ENCODE results near the gene ITGAE.
"Not testable (repeated sequence)": the region's sequence is repeated elsewhere in the genome, so short reads cannot be mapped to it uniquely, and the experiment has no call there.

Gene ITGAE

DNA sequence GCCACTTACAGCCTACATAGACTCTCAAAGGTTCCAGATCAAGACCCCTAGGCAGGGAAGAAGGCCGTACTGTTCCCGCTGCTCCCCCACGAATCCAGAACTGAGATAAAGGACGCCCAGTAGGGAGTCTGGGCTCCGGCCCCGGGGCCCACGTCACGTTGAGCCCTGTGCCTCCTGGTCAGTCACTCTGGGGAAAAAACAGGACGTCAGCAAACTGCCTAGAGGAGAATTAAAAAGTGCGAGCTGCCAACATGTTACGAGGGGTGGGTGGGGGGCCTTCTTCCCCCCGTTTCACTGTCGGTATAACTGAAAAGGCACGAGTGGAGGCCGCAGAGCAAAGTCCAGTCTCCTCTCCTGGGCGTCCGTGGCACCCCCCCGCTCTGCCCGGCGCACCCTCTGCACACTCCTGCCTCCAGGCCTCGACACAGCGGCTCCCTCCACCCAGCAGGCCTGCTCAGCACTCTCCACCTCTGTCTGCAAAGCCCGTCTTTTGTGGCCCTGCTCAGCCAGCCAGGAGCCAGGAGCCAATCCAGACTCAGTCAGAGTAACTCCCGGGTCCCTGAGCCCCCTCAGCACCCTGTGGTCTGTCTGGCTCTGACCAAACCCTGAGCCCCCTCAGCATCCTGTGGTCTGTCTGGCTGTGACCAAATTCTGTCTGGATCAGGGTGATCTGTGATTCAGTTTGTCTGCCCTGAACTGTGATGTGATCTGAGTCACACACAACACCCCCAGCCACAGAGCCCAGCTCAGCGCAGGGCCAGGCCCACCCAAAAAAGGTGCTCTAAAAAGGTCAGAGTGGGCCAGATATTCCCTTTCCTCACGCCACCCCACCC is 6.2 kb downstream of the ITGAE start:
- FAIRE-seq: no peak

DNA sequence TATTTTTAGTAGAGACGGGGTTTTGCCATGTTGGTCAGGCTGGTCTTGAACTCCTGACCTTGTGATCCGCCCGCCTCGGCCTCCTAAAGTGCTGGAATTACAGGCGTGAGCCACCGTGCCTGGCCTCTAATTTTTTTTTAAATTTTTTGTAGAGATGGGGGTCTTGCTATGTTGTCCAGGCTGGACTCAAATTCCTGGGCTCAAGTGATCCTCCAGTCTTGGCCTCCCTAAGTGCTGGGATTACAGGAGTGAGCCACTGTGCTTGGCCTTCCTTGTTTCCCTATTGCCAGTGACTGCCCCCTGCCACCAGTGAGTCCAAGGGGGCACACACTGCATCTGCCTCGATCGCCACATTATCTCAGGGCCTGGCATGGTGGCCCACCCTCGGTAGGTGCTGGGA is 6.8 kb downstream of the ITGAE start:
- FAIRE-seq: not testable (repeated sequence)

DNA sequence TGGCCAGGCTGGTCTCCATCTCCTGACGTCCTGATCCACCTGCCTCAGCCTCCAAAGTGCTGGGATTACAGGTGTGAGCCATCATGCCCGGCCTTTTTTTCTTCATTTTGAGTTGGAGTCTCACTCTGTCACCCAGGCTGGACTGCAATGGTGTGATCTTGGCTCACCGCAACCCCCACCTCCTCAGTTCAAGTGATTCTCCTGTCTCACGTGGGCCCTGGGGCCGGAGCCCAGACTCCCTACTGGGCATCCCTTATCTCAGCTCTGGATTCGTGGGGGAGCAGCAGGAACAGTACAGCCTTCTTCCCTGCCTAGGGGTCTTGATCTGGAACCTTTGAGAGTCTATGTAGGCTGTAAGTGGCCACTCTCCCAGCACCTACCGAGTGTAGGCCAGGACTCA is 7.7 kb downstream of the ITGAE start:
- not testable (repeated sequence) for FAIRE-seq

DNA sequence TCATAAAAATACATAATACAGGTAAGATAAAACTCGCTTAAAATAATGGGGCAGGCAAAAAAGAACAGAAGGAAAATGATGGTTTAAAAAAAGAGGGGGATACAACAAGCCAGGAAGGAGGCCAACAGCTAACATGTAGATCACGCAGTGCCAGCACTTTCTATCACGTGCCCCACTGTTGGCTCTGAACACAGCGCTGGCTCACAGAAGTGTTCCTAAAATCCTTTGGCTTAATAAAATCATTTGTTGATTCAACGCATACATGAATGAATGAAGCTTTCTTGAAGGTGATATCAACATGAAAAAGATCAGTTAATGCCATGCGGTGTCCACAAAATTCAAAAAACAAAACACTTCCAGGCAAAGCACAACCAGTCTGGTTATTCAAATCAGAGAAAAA is 8.5 kb downstream of the ITGAE start:
- no peak for FAIRE-seq

DNA sequence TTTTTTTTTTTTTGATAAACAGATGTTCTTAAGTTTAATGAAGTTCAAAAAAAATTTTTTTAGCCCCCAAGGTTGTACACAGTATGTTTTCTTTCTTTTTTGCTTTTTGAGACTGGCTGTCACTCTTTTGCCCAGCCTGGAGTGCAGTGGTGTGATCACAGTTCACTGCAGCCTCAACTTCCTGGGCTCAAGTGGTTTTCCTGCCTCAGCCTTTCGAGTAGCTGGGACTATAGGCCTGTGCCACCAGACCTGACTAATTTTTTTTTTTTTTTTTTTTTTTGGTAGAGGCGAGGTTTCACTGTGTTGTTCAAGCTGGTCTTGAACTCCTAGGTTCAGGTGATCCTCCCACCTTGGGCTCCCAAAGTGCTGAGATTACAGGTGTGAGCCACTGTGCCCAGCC is 12.8 kb downstream of the ITGAE start:
- no peak for FAIRE-seq

DNA sequence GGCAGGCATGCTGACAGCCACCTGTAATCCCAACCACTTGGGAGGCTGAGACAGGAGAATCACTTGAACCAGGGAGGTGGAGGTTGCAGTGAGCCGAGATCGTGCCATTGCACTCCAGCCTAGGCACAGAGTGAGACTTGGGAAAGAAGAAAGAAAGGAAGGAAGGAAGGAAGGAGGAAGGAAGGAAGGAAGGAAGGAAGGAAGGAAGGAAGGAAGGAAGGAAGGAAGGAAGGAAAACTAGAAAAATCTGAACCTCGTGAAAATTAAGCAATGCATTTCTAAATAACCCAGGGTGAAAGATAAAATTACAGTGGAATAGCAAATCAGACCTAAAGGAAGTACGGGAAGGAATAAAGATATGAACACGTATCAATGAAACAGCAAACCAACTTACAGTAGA is 15.7 kb downstream of the ITGAE start:
- FAIRE-seq: not testable (repeated sequence)

DNA sequence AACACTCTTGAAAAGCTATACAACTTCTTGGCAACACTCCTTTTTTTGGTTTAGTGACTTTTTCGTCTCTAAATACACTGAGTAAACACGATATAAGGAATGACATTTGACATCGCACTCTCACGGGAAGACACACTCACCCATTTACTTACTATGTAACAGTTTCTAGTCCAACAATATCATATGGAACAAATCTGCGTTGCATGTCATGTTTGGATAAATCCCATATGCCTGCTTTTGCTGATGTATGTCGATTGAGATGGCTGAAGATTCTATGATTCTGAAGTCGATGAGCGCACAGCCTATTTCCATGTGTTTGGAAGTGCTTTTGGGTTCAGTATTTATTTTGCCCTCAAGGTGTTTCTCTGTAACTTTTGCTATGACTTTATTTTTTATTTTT is 18.2 kb downstream of the ITGAE start:
- FAIRE-seq: no peak

DNA sequence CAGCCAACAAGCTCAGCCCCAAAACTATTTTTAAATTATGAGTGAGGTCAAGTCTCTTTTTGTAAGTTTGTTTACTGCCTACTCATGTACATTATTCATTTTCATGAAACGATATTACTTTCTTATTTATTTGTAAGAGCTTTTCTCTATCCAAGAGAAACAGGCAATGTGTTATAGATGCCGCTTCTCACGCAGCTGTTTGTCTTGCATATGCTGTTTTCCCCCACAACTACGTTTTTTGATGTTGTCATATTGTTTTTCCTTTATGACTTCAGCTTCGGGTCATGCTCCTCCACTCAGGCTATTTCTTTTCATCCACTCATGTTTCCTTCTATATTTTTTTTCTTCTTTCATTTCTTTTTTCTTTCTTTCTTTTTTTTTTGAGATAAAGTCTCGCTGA is 20.0 kb downstream of the ITGAE start:
- FAIRE-seq: no peak

DNA sequence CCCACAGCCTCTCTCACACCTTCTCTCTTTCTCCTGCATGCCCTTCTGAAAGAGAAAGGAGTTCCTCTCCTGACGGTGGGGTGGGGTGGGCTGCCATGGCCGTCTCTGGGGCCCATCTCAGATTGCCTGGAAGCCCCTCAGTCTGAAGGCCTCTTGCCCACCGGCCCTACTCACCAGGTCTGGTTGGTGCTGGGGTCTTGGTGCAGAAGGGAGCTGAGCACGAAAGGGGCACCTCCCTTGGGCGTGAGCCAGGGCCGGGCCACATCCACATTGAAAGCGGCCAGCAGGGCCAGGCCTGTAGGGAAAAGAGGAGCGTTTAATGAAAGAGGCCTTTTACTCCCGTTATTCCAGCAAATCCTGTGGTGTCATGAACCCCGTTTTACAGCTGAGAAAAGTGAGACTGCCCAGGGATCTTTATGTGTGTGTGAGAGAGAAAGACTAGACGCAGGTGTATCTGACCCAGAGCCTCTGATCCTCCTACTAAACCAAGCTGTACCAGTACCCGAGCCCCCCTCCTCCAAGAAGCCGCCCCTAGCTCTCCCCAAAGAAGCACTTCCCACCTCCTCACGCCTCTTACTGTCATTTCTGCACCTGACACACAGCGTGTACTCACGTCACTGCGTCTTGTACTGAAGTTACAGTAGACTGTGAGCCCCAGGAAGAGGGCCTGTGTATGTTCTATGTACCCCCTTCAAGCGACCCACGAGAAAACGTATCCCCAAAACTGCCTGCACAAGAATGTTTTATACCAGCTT is 23.4 kb downstream of the ITGAE start:
- FAIRE-seq: no peak

DNA sequence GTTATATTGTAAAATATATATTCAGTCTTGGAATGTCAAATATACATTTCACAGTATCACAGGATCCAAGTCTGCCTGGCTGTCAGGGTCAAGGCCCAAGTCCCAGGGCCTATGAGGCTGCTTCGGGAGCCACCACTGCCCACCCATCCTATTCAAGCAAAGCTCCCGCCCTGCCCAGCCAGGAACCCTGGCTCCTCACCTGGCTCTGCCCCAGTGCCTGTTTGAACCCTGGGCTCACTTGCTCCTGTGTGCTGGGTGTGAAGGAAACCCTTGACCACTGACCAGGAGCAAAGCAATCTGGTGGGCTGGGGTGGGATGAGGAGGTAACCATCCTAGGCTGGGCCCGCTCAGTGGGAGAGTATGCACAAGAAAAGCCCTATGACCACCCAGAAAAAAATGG is 27.0 kb downstream of the ITGAE start:
- no peak for FAIRE-seq

DNA sequence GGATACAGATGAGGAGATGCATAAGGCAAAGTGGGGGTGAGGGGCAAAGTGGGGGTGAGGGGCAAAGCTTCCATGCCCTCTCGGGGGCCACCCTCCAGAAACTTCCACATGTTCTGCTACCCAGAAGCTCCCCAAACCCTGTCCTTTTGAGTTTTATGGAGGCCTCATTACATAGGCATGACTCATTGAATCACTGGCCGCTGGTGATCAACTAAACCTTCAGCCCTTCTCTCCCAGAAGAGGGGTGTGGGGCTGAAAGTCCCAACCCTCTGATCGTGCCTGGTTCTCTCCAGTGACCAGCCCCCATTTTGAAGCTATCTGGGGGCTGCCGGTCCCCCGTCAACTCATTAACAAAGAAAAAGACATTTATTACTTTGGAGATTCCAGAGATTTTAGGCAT is 27.5 kb downstream of the ITGAE start:
- no peak for FAIRE-seq

DNA sequence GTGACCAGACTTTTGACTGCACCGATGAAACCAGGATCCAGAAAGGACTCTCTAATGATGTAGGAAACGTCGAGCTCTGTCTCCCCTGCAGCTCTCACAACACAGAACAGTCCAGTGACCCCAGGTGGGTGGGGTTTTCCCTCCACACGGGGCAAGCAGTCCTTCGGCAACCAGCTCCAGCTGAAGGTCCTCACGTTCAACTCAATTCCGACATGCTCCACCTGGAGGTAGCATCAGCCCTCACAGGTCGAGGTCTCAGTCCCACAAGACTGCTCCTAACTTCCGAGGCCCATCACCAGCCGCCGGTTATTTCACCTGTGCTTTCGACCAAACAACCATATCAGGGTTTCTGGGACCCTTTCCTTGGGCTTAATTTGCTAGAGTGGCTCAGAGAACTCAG is 28.2 kb downstream of the ITGAE start:
- FAIRE-seq: no peak

DNA sequence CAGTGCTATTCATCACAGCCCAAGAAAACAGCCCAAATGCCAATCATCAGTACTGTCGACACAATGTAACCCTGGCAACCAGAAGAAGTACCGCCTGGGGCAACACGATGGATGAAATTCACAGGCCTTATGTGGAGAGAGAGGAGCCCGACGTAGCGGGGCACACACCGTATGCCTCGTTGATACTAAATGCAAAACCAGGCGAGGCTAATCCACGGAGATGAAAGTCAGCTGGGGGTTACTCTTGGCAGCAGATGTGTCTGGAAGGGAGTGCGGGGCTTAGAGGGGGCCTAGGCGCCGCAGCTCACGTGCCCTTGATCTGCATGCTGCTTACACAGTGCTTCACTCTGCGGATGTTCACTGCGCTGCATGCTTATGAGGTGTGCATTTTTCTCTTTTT is 29.8 kb downstream of the ITGAE start:
- FAIRE-seq: no peak

DNA sequence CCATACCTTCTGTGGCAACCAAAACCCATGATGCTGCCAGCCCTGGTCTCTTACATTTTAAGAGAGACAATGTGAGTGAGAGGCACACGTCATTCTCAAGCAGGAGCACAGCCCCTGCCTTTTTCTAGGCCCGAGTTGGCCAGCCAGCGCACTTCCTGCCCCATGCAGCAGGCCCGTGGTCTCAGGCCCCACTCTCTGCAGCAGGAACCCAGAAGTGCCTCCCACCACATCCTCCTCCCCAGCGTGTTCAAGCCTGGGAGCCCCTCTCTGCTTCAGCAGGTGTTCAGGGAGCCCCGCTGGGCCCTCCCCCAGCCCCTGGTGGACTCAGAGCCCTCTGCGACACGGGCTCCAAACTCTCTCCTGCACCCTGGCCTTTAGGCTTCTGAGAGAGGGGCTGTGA is 30.5 kb downstream of the ITGAE start:
- FAIRE-seq: no peak

DNA sequence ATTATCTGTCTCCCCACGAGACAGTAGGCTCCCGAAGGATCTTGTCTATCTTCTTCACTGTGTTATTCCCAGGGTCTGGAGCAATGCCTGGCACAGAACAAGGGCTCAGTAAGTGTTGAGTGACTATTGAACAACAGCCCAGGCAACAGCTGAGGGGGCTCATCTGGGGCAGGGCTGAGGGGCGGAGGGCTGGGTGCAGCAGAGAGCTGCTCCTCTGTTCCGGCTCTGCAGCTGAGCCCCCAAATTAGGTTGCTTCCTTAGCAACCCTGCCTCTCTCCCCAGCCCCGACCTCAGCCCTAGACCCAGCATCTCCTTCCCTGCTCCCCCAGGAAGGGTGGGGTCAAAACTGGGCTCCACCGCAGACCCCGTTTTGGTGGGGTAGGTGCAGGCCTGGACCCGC is 32.2 kb downstream of the ITGAE start:
- no peak for FAIRE-seq

DNA sequence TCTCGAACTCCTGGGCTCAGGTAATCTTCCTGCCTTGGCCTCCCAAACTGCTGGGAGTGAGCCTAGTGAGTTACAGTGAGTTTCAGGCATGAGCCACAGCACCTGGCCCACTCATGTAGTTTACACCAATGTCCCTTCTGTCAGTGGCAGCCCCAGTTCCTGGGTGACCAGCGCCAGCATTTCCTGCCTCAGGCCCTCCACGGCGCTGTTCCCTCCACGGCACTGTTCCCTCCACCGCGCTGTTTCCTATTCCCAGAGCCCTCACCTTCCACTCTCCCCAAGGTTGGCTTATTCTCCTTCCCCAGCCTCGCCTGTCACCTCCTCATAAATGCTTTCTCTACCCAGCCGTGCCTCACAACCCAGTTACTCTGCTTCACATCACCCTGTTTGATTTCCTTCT is 32.6 kb downstream of the ITGAE start:
- FAIRE-seq: no peak

DNA sequence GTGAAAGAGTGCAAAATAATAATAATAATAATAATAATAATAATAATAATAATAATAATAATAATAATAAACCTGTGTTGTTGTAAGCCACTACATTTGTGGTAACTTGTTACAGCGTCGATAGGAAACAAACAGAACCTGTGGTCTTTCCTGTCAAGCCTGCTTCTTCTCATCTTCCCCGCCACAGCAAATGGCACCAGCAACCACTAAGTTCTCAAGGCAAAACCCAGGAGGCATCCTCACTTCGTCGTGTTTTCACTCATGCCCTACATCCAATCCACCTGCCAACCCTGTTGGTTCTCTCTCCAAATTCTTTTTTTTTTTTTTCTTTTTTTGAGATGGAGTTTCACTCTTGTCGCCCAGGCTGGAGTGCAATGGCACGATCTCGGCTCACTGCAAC is 34.2 kb downstream of the ITGAE start:
- no peak for FAIRE-seq

DNA sequence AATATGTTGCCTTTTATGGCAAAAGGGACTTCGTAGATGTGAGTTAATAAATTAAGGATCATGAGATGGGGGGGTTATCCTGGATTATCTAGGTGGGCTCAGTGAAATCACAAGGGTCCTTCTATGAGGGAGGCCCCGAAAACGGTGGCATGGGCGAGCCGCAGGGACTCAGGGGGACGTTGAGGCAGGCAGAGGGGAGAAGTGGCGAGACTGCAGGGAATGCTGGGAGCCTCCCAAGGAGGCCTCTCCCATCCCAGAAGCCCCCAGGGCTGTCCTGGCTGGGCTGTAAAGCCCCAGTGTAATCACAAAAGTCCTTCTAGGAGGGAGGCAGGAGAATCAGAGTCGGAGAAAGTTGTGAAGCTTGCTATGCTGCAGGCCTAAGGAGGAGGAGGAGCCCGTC is 35.0 kb downstream of the ITGAE start:
- no peak for FAIRE-seq

DNA sequence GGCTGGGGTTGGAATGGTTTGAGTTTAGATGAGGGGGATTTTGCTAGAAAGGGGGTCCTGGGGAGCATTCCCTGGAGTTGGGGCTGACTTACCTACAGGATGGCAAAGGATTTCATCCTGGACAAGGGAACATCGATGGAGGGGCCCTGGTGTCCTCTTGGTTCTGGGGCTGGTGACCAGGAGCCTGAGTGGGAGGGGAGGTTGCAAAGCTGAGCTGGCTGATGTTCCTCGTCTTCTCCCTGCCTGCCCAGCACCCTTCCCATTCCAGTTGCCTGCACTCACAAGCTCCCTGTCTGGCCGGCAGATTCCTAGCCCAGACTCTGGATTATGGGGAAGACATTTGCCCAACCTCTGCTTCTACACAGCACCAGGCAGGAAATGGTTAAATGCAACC is 37.2 kb downstream of the ITGAE start:
- FAIRE-seq: no peak

DNA sequence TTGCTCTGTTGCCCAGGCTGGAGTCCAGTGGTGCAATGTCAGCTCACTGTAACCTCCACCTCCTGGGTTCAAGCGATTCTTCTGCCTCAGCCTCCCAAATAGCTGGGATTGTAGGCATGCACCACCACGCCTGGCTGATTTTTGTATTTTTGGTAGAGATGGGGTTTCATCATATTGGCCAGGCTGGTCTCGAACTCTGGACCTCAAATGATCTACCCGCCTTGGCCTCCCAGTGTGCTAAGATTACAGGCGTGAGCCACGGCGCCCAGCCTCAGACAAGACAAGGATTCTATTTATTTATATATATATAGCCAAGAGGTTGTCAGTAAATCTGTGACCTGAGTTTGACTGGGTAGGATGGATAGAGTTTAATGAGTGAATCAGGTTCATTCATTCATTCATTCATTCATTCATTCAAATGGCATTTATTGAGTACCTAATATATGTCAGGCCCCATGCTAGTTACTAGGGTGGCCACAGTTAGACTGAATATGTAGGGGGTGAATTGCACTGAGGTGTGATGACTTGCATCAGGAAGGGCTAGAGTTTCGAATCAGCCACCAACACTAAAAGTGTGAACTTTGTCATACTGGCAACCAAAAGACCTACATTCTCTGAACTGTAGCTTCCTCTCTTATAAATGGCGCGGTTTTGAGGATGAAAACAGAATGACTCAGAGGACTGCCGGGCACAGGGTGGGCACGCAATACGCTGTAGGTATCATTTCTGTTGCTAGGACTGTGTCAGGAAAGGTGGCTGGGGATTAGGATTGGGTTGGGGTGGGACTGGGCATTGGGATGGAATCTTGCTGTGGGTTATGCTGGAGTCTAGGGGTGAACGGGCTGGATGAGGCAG is 37.8 kb downstream of the ITGAE start:
- no peak for FAIRE-seq

DNA sequence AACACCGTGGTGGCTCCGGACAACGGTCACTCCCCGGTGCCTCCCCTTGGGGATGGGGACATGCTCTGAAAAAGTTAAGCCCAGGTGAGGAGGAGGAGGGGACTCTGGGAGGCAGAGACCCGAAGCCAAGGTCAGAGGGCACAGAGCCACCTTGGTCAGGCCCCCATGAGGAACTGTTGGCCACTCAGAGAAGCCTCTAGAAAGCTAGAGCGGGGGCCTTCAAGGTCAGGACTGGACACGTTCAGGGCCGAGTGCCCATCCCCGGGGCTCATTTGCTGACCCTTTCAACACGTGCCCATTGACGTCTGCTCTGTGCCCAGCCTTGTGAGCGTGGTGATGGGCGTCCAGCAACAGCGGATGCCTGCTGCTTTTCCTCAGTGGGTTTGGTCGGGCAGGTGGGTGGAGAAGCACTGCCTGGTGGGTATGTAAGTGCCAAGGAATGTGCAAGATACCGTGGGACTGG is 39.0 kb downstream of the ITGAE start:
- no peak for FAIRE-seq

DNA sequence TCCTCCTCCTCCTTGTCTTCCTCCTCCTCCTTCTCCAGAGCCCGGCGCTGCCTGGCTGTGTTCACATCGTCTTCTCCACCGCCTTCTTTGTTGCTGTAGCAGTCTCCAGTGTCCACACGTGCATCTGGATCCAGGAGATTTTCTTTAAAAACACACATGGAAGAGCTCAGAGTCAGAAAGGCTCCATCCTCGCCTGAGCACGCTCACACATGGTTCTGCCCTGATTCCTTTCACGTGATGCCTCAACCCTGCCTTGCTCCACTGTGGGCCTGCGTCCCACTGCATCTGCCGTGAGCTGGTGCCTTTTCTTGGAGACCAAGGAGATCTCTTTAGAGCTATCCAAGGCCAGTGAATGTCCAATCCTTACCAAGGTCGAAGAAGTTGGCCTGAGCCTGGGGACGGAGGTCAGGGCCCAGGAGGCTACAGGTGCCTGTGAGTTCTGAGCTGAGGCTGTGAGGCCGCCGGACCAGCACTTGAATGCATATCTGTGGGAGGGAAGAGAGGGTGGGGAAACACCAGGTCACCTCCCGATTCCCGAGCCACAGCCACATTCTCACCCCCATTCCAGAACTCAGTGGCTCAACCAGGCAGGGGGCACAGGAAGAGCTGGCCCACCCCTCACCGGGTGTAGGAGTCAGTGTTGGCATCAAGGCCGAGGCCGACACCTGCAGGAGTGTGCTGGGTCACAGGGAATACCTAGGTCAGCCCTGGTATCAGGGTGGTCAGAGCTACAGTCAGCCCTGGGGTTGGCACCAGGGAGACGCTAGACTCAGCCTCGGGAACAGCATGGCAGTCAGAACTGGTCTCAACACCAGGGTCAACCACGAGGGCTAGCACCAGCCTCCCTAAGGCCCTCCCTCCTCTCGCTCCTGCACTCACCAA is 39.7 kb downstream of the ITGAE start:
- FAIRE-seq: no peak
